Measurements from ENCODE around the gene KIF18B. TPM values are rescaled to one million over a fixed set of nuclear protein-coding genes. Genes with fewer than 3 reads are reported as not detected.

The KIF18B gene
- total and polyA plus RNA-seq, 2 of the 13 experiments (the other 11 are each of a cell fraction or from before 2014, with no cell fraction given): 15.2 to 15.3 TPM

DNA sequence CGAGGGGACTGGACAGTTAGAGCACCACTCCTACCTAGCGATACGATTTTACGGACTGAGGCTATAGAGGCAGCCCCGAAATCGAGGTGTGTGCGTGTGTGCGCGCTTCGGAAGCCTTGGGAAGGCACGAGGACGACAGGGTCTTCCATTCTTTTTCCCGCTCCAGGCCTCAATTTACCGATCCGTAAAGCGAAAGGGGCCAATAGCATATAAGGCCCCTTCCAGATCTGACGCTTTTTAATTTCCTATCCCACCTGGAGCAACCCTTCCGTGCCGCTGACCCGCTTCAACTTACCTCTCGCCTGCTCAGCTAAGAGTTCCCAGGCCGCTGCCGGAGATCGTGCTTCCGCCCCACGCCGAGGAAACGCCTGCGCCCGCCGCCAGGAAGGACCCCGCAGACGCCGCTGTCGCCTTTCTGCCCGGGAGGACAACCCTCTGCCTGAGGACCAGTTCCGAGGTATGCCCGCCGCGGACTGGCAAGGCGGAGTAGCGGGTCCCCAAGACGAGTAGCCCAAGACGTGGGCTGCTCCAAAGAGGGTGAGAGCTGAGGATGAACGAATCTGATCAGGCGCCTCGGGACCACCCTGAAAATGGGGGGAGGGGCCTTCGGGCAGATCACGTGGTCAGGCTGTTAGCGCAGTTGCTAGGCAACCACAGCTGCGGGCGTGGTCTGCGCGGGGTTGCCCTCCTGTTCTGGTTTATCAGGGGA, 48.3 kb downstream of the KIF18B start, which contains the start of gene EFTUD2 (continued):
- TF ChIP-seq, protein P1, sequence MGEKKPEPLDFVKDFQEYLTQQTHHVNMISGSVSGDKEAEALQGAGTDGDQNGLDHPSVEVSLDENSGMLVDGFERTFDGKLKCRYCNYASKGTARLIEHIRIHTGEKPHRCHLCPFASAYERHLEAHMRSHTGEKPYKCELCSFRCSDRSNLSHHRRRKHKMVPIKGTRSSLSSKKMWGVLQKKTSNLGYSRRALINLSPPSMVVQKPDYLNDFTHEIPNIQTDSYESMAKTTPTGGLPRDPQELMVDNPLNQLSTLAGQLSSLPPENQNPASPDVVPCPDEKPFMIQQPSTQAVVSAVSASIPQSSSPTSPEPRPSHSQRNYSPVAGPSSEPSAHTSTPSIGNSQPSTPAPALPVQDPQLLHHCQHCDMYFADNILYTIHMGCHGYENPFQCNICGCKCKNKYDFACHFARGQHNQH (CRISPR knock-in tag; IDR thresholded peaks at IDR 0.05): peak; percentile 97
- TF ChIP-seq ZSCAN12 (CRISPR knock-in tag; IDR thresholded peaks at IDR 0.05) (no peak; the same call in 1 of the 2 replicates), FOXM1 (CRISPR knock-in tag; IDR thresholded peaks at IDR 0.05) (no peak), ZNF430 (CRISPR knock-in tag; IDR thresholded peaks at IDR 0.05) (peak; percentile 96; the same call in 1 of the 2 replicates), FIP1L1 (IDR thresholded peaks at IDR 0.05; ENCODE audit: borderline replicate concordance, insufficient read depth, low read depth, low read length) (peak; percentile 96; the same call in 1 of the 2 replicates), KDM2A (CRISPR knock-in tag; IDR thresholded peaks at IDR 0.05; ENCODE audit: borderline replicate concordance, low read depth) (peak; percentile 99), ZNF260 (CRISPR knock-in tag; IDR thresholded peaks at IDR 0.05; ENCODE audit: borderline replicate concordance, low read depth) (no peak), HIVEP1 (CRISPR knock-in tag; IDR thresholded peaks at IDR 0.05) (peak; percentile 99), GTF2F1 (IDR thresholded peaks at IDR 0.05; ENCODE audit: low read length) (peak; percentile 34; the same call in 1 of the 2 replicates), ZNF354B (CRISPR knock-in tag; IDR thresholded peaks at IDR 0.05) (peak; percentile 90; the same call in 1 of the 2 replicates), ZNF138 (CRISPR knock-in tag; IDR thresholded peaks at IDR 0.05; ENCODE audit: low read depth) (no peak; the same call in 1 of the 2 replicates), HDAC2 (CRISPR knock-in tag; IDR thresholded peaks at IDR 0.05) (peak; percentile 92)
- TF ChIP-seq, protein P2, sequence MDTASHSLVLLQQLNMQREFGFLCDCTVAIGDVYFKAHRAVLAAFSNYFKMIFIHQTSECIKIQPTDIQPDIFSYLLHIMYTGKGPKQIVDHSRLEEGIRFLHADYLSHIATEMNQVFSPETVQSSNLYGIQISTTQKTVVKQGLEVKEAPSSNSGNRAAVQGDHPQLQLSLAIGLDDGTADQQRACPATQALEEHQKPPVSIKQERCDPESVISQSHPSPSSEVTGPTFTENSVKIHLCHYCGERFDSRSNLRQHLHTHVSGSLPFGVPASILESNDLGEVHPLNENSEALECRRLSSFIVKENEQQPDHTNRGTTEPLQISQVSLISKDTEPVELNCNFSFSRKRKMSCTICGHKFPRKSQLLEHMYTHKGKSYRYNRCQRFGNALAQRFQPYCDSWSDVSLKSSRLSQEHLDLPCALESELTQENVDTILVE (CRISPR knock-in tag; IDR thresholded peaks at IDR 0.05): peak; percentile 98
- TF ChIP-seq, protein P3, sequence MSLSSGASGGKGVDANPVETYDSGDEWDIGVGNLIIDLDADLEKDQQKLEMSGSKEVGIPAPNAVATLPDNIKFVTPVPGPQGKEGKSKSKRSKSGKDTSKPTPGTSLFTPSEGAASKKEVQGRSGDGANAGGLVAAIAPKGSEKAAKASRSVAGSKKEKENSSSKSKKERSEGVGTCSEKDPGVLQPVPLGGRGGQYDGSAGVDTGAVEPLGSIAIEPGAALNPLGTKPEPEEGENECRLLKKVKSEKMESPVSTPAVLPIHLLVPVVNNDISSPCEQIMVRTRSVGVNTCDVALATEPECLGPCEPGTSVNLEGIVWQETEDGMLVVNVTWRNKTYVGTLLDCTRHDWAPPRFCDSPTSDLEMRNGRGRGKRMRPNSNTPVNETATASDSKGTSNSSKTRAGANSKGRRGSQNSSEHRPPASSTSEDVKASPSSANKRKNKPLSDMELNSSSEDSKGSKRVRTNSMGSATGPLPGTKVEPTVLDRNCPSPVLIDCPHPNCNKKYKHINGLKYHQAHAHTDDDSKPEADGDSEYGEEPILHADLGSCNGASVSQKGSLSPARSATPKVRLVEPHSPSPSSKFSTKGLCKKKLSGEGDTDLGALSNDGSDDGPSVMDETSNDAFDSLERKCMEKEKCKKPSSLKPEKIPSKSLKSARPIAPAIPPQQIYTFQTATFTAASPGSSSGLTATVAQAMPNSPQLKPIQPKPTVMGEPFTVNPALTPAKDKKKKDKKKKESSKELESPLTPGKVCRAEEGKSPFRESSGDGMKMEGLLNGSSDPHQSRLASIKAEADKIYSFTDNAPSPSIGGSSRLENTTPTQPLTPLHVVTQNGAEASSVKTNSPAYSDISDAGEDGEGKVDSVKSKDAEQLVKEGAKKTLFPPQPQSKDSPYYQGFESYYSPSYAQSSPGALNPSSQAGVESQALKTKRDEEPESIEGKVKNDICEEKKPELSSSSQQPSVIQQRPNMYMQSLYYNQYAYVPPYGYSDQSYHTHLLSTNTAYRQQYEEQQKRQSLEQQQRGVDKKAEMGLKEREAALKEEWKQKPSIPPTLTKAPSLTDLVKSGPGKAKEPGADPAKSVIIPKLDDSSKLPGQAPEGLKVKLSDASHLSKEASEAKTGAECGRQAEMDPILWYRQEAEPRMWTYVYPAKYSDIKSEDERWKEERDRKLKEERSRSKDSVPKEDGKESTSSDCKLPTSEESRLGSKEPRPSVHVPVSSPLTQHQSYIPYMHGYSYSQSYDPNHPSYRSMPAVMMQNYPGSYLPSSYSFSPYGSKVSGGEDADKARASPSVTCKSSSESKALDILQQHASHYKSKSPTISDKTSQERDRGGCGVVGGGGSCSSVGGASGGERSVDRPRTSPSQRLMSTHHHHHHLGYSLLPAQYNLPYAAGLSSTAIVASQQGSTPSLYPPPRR (CRISPR knock-in tag; IDR thresholded peaks at IDR 0.05; ENCODE audit: borderline replicate concordance): peak; percentile 55
- TF ChIP-seq, protein P4, sequence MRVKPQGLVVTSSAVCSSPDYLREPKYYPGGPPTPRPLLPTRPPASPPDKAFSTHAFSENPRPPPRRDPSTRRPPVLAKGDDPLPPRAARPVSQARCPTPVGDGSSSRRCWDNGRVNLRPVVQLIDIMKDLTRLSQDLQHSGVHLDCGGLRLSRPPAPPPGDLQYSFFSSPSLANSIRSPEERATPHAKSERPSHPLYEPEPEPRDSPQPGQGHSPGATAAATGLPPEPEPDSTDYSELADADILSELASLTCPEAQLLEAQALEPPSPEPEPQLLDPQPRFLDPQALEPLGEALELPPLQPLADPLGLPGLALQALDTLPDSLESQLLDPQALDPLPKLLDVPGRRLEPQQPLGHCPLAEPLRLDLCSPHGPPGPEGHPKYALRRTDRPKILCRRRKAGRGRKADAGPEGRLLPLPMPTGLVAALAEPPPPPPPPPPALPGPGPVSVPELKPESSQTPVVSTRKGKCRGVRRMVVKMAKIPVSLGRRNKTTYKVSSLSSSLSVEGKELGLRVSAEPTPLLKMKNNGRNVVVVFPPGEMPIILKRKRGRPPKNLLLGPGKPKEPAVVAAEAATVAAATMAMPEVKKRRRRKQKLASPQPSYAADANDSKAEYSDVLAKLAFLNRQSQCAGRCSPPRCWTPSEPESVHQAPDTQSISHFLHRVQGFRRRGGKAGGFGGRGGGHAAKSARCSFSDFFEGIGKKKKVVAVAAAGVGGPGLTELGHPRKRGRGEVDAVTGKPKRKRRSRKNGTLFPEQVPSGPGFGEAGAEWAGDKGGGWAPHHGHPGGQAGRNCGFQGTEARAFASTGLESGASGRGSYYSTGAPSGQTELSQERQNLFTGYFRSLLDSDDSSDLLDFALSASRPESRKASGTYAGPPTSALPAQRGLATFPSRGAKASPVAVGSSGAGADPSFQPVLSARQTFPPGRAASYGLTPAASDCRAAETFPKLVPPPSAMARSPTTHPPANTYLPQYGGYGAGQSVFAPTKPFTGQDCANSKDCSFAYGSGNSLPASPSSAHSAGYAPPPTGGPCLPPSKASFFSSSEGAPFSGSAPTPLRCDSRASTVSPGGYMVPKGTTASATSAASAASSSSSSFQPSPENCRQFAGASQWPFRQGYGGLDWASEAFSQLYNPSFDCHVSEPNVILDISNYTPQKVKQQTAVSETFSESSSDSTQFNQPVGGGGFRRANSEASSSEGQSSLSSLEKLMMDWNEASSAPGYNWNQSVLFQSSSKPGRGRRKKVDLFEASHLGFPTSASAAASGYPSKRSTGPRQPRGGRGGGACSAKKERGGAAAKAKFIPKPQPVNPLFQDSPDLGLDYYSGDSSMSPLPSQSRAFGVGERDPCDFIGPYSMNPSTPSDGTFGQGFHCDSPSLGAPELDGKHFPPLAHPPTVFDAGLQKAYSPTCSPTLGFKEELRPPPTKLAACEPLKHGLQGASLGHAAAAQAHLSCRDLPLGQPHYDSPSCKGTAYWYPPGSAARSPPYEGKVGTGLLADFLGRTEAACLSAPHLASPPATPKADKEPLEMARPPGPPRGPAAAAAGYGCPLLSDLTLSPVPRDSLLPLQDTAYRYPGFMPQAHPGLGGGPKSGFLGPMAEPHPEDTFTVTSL (CRISPR knock-in tag; IDR thresholded peaks at IDR 0.05; ENCODE audit: borderline replicate concordance): no peak
